H1 (cell line): ENCODE measurements around the gene ZCWPW2.

ENCODE experiments used
- POLR2AphosphoS5 ChIP-seq: IDR thresholded peaks from 2 replicates; pipeline ENCODE4 v1.6.1; 2011; ENCODE audit warnings: low read depth, low read length
- RFX5 ChIP-seq: IDR thresholded peaks from 2 replicates; pipeline ENCODE4 v1.6.1; 2011; ENCODE audit warnings: low read depth, low read length, improper control_type of control experiment, borderline replicate concordance
- SIN3A ChIP-seq, 2 experiments: IDR thresholded peaks in 1 of 2; conservative IDR thresholded peaks in 1 of 2; 2 replicates each; pipeline ENCODE4 v1.6.1; 2011 to 2012; ENCODE audit warnings: low read length in 2 of 2, improper control_type of control experiment in 1 of 2, low read depth in 1 of 2, mild to moderate bottlenecking in 1 of 2
- SUZ12 ChIP-seq: fragments of 200-600 bp; sonication (generic); IDR thresholded peaks from 2 replicates; pipeline ENCODE4 v1.6.1; 2012; ENCODE audit warnings: mild to moderate bottlenecking, inconsistent platforms, low read length, moderate library complexity, mixed read lengths
- TEAD4 ChIP-seq: IDR thresholded peaks from 2 replicates; pipeline ENCODE4 v1.6.1; 2012; ENCODE audit warnings: low read depth, low read length, inconsistent platforms, mixed read lengths
- YY1 ChIP-seq: IDR thresholded peaks from 2 replicates; pipeline ENCODE4 v1.6.1; 2011; ENCODE audit warnings: low read depth, mild to moderate bottlenecking, low read length
- TF ChIP-seq, protein P1 (sequence below): IDR thresholded peaks from 2 replicates; pipeline ENCODE4 v1.6.1; 2011; ENCODE audit warnings: low read depth, mild to moderate bottlenecking, low read length; ENCODE audit not compliant: insufficient read depth
- TF ChIP-seq, protein P2 (sequence below), 3 experiments: IDR thresholded peaks; 1 replicate in 2 of 3; 2 replicates in 1 of 3; pipeline versions ENCODE4 v1.5.1 to v1.6.1; 2011; ENCODE audit warnings: low read length in 3 of 3, mild to moderate bottlenecking in 3 of 3, inconsistent platforms in 2 of 3, low read depth in 1 of 3, moderate library complexity in 1 of 3; ENCODE audit not compliant: insufficient read depth in 1 of 3; ENCODE audit errors: control extremely low read depth in 1 of 3

DNA sequence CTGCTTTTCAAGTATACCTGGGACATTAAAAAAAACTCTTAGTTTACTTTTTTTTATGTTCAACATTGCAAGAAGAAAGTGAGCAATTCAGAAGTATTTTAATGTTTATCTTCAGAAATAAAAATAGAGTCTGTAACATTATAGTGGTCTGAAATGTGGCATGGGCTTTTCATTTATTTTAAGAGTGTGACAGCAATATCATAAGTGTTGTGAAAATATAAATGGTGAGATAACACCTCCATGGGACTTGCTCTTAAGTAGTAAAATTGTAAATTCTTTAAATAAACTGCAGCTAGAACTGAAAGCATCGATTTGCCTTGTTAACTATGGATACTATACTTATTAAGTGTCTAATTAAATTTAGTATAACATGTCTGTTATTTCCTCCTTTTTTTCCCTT is 48.8 kb upstream of the ZCWPW2 start:
- TF ChIP-seq SIN3A (conservative IDR thresholded peaks at IDR 0.05 in 1 of 2, IDR thresholded peaks at IDR 0.05 in 1 of 2; ENCODE audit: low read depth in 1 of 2, low read length in 2 of 2) (no peak), TEAD4 (no peak), YY1 (no peak), POLR2AphosphoS5 (no peak), RFX5 (no peak), SUZ12 (no peak)
- TF ChIP-seq, protein P1, sequence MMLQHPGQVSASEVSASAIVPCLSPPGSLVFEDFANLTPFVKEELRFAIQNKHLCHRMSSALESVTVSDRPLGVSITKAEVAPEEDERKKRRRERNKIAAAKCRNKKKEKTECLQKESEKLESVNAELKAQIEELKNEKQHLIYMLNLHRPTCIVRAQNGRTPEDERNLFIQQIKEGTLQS = no peak
- TF ChIP-seq, protein P2, sequence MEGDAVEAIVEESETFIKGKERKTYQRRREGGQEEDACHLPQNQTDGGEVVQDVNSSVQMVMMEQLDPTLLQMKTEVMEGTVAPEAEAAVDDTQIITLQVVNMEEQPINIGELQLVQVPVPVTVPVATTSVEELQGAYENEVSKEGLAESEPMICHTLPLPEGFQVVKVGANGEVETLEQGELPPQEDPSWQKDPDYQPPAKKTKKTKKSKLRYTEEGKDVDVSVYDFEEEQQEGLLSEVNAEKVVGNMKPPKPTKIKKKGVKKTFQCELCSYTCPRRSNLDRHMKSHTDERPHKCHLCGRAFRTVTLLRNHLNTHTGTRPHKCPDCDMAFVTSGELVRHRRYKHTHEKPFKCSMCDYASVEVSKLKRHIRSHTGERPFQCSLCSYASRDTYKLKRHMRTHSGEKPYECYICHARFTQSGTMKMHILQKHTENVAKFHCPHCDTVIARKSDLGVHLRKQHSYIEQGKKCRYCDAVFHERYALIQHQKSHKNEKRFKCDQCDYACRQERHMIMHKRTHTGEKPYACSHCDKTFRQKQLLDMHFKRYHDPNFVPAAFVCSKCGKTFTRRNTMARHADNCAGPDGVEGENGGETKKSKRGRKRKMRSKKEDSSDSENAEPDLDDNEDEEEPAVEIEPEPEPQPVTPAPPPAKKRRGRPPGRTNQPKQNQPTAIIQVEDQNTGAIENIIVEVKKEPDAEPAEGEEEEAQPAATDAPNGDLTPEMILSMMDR (IDR thresholded peaks at IDR 0.05; ENCODE audit: control extremely low read depth in 1 of 3, insufficient read depth in 1 of 3, low read depth in 1 of 3, low read length in 3 of 3) = no peak
